GM13977 (cell line): Measurements from ENCODE around the gene PROX1.

Experiments
- DNase-seq: peaks from one replicate; pipeline ENCODE4 v3.0.0; 2012; ENCODE audit warnings: low spot score
- in situ Hi-C: fragments of 300-500 bp; cut with MboI; formaldehyde crosslinking; loops from one replicate; pipeline ENCODE4 v1.12.0; 2022; ENCODE audit warnings: low sequenced_read_pairs, low pct_unique_long_range_greater_than_20kb, mixed read lengths, inconsistent platforms; ENCODE audit not compliant: unreplicated experiment
- TF ChIP-seq, protein P1 (sequence below): IDR thresholded peaks from 2 replicates; pipeline ENCODE4 v1.5.1; 2012; ENCODE audit warnings: mild to moderate bottlenecking, control low read depth; ENCODE audit not compliant: insufficient read depth; ENCODE audit errors: extremely low read depth, missing control alignments

Gene PROX1

DNA sequence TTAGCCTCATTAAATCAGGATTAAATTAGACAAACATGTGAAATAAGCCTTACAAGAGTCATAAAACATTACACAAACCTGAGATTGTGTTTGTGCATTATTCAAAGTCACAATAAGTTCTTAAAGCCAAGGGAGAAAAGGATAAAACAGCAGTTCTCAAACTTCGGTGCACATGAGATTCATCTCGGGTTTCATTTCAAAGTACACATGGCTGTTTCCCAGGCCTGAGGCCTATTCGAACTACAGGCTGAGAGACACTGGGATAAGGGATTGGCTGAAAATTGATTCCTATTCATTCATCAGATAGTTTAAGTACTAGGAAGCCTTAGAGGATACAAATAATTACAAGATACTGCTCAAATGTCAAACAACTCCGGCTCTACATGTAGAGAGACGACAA, 35.9 kb upstream of the PROX1 start:
- in situ Hi-C loops: no loop called here

DNA sequence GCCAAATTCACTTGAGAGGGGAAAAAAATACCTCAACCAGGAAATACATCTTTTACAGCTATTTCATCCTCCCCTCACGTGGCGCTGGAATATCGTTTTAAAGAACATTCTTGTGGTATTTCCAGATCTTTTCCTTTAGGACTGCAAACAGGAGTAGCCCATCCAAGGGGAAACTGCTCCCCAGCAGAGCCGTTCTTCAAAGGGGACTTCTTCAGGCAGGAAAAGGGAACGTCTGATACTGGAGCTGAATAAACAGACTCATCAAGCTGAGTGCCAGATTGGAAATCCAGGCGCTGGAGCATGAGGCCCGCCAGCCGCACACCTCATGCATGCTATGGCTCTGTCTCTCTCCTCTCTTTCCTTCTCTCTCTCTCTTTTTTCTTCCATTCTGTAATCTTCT, 34.0 kb upstream of the PROX1 start:
- in situ Hi-C loops: no loop called here
- TF ChIP-seq, protein P1, sequence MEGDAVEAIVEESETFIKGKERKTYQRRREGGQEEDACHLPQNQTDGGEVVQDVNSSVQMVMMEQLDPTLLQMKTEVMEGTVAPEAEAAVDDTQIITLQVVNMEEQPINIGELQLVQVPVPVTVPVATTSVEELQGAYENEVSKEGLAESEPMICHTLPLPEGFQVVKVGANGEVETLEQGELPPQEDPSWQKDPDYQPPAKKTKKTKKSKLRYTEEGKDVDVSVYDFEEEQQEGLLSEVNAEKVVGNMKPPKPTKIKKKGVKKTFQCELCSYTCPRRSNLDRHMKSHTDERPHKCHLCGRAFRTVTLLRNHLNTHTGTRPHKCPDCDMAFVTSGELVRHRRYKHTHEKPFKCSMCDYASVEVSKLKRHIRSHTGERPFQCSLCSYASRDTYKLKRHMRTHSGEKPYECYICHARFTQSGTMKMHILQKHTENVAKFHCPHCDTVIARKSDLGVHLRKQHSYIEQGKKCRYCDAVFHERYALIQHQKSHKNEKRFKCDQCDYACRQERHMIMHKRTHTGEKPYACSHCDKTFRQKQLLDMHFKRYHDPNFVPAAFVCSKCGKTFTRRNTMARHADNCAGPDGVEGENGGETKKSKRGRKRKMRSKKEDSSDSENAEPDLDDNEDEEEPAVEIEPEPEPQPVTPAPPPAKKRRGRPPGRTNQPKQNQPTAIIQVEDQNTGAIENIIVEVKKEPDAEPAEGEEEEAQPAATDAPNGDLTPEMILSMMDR: no peak
- DNase-seq: no peak

More for the DNA sequence above, 35.9 kb upstream of the PROX1 start:
- DNase-seq: no peak
- TF ChIP-seq, protein P1: no peak

DNA sequence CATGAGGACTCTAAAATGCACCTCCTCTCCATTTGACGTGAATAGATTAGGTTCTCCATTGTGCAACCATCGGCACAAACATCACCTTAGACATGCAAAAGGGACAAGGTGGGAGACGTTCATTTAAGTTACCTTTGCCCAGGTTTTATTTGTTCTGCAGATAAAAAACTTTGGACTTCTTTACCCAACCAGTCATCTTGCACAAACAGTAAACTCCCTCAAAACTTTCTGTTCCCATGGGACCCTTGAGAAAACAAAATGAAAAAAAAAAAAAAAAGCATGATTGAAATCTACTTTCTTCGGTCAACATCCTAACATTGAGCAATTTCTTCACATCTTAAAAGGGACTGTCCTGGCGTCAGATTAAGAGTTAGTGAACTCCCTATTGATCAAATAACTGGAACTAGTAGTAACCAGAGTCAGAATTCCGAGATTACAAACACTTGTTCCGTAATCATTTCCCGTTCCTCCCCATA, 31.4 kb upstream of the PROX1 start:
- TF ChIP-seq, protein P1: no peak
- in situ Hi-C loops: no loop called here
- no peak for DNase-seq

DNA sequence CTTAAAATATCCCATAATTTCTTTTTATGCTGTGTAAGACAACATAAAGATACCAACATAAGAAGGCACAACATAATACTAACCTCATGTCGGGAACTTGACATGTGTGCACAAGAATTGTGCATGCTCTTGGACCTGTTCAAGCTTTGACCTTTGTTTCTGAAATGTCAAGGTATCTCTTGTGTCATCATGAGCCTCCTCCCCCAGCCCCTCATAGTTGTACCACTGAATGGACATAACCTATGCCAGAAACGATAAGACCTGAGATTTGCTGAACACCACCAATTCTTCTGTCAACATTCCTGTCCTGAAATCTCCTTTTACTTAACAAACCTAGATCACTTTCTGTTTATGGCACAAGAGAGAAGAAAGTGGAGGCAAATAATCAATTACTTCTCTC, 29.4 kb upstream of the PROX1 start:
- in situ Hi-C loops: no loop called here
- DNase-seq: no peak
- TF ChIP-seq, protein P1: no peak

DNA sequence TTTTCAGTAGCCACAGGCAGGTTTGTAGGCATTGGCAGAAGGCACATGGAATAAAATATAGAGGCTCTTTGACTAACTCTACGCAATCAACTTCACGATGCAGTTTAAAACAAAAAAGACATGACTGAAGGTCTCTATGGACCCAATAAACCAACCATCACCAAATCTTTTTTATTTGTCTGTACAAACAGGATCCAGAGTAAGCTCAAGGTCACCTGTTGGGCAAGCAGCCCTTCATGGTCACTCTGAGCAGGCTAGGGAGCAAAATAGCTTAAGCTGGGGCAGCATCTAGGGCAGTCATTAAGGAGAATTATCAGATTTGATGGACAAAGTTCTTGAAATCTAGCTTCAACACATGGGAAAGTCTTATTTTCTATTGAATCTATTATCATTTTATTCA, 26.8 kb upstream of the PROX1 start:
- in situ Hi-C loops: no loop called here
- TF ChIP-seq, protein P1: no peak
- DNase-seq: no peak

DNA sequence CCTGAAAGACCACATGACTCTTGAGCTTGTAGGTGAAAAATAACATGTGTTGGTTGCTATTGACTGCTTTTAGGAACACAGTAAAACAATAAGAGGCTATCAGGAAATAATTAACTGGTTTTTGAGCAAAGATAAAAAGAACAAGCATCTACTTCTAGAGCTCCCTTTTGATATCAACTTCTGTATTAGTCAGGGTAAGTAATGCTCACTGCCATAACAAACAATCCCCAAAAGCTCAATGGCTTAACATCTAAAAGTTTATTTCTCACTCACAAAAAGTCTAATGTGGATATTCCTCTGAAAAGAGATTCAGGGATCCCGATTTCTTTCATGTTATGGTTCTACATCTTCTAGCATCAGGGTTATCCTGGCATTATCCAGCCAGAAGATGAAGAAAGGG, 25.3 kb upstream of the PROX1 start:
- in situ Hi-C loops: no loop called here
- TF ChIP-seq, protein P1: no peak
- no peak for DNase-seq

DNA sequence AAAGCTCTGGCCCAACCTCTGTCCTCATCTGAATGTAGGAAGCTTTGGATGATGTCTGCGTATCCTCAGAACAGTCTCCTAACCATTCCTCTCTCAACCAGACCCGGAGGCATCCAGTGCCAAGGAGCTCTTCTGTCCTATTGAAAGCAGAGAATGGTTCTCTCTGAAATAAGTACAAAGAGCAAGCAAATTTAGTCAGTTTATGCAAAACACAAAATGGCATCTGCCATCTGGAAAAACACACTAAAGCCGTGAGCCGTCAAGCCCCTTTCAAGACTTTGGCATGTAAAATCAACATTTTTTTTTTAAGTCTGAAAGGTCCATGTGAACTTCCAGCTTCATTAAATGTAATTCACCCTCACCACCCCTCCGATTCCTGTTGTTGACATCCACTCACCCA, 21.7 kb upstream of the PROX1 start:
- DNase-seq: no peak
- in situ Hi-C loops: no loop called here
- TF ChIP-seq, protein P1: no peak
